GM18861 (cell line): Measurements from ENCODE around the gene BCCIP.
A peak's percentile ranks its signal among the peaks of the same experiment; 100 is the strongest.

Experiments
- ATAC-seq: cut with Tn5 transposase; IDR thresholded peaks from one replicate; pipeline ENCODE4 v1.9.1; 2021; ENCODE audit not compliant: unreplicated experiment

BCCIP gene

GRCh38 chr10:125822878-125823662 is at the start of gene BCCIP, which contains the start of gene UROS:
Gene BCCIP (plus strand): TSS chr10:125823546. CDS start chr10:125823558, 12 bp downstream.
Gene UROS (minus strand): TSS chr10:125823258. CDS start chr10:125816499, 6,759 bp downstream.
- ATAC-seq: peak; percentile 71

DNA sequence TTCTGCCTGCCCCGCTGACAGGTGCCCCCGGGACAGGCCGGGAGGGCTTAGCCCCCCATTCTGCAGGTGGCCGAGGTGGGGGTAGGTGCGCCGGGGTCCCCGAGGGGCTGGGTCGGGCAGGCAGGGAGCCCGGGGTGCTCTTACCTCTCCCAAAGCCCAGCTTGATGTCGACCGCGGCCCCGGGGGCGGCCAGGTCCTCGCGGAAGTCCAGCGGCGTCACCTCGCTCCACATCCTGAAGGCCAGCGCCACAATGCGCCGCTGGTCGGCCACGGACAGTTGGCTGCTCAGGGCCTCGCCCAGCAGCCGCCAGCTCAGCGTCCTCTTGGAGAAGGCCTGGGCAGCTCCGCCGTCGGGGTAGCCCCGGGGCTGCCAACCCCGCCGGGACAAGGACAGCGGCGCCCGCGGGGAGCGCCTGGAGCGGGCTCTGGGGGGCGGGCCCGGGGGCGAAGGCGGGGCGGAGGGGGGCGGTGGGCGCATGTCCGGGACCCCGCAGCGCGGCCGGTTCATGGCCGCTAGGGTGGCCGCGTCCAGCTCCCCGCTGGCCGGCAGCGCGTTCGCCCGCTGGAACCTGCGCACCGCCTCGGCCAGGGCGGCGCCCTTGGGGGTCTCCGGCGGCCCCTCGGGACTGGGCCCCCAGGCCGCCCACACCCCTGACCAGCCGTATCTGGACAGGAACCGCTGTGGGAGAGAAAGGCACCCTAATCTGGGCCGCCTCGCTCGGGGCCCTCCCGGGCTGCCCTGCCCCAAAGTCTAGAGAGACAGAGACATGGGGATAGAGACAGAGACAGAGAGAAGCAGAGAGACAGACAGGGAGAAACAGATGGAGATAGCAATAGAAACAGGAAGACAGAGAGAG is 49.4 kb upstream of the BCCIP start:
- no peak for ATAC-seq

DNA sequence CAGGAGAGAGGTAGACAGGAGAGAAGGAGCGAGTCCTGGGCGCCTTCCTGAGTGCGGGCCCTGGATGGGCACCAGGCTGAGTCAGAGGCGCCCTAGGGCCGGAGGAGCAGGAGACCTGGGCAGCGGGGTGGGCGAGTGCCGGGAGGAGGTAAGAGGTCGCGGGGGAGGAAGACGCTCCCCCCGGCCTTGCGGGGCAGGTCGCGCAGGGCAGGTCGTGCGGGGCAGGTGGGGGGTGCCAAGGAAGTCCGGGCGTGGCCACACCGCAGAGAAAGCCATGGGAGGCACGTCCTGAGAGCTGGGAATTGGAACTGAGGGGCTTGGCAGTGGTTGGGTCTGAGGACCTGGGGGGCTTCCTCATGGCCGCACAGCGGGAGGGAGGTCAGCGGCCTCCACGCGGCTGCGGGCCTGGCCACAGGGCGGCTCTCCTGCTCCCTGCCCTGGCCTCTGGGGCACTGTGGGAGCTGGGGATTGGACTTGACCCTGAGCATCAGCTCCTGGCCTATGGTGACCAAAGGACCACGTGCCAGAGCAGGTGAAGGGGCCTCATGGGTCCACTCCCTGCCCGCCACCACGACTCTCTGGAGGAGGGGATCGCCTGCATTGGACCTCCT is 48.7 kb upstream of the BCCIP start:
- ATAC-seq: no peak

DNA sequence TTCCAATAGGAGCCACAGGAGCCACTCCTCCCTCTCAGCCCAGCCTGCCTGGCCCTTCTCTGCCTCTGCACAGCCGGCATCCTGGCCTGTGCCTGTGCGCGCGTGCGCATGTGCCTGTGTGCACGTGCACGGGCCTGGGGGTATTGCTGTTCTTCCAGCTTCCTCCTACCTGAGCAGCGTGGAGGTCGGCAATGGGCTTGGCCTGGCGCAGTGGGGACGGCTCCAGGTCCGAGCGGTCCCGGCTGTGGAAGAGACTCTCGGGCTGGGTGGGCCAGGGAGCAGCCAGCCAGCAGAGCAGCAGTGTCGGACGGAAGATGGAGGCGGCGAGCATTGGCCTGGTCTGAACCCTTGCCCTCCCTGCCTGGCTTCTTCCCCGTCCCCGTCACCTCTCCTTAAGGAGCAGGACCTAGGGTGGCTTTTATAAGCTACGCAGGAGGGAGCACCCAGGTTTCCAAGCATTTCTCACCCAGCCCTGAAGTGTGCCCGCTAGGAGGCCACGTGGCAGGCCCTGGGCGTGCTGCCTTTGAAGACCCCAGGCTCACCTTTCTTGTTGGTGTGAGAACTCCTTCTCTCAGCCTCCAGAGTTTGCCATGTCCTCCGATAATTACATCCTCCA is 47.7 kb upstream of the BCCIP start, which contains the start of gene MMP21:
MMP21 (minus strand) TSS at position 331 of the 616 bp plus-strand sequence; CDS start at position 331, 0 bp downstream.
- no peak for ATAC-seq

- no peak for ATAC-seq
These were observed 45.5 kb upstream of the BCCIP start for GRCh38 chr10:125777806-125778205.

DNA sequence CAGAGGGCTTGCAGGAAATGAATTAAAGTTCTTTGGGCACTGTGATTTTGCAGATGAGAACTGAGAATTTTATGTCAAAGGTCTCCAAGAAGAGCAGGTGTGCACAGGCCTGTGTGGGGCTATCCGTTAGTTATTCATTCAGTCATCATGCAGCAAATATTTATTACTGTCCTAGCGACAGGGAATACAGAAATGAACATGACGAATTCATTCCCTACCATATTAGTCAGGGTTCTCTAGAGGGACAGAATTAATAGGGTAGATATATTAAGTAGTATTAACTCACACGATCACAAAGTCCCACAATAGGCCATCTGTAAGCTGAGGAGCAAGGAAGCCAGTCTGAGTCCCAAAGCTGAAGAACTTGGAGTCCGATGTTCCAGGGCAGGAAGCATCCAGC is 44.8 kb upstream of the BCCIP start:
- no peak for ATAC-seq

GRCh38 chr10:125779403-125780327 is 43.7 kb upstream of the BCCIP start:
- no peak for ATAC-seq

GRCh38 chr10:125781374-125781773 is 42.0 kb upstream of the BCCIP start:
- no peak for ATAC-seq

DNA sequence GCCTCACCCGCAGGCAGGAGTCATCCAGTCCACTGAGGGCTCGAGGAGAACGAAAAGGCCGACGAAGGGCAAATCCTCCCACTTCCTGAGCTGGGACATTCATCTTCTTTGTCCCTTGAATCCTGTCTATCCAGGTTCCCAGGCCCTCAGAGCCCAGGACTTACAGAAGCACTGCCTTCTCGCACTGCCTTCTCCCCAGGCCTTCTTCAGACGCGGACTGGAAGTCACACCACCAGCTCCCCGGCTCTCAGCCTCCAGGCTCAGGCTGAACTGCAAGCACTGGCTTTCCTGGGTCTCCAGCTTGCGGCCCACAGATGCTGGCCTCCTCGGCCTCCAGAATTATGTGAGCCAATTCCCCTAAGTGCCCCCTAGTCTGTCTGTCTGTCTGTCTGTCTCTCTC is 41.3 kb upstream of the BCCIP start:
- no peak for ATAC-seq

DNA sequence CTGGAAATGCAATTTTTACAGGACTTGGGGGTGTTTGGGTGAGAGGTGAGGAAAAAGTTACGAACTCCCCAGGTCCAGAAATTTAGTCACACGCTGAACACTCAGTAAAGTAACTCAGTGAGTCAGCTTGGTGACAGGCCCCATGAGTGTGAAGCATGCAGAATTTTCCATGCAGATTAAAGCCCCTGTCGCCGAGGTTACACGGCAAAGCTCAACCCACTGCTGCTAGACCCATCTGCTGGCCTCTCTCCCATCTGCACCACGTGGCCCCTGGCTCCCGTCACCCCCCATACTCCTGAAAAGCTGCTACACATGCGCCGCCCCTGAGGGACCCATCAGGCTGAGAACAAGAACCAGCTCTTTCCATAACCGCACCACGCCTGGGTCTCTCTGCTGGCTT is 40.7 kb upstream of the BCCIP start:
- no peak for ATAC-seq

DNA sequence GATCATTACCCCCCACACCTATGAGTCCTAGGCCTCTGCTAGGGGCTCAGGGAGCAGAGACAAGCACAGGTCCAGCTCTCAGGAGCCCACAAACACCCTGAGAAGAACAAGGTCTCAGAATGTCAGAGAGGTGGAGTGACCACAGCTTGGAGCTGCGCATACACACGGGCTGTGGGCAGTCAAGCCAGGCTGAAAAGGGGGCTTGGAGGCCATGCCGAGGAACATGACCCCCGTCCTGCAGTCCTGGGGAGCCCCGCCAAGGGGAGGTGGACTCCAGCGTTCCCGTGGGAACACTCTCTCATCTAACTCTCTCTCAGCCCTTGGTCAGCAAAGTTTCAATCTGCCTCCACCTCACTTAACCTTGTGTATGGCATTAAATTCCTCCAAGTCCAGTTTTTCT is 39.9 kb upstream of the BCCIP start:
- no peak for ATAC-seq

DNA sequence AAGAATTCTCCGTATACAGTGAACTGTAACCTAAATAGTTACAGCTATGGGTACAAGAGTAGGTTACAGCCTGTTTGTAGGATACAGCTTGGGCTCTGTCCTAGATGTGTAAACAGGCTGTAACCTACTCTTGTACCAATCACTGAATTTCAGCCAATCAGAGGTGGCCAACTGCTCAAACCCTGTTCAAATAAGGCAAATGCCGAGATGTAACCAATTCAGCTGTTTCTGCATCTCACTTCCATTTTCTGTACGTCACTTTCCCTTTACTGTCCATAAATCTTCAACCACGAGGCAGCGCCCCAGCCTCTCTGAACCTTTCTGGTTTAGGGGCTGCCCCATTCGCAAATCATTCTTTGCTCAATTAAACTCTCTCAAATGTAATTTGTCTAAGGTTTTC is 39.4 kb upstream of the BCCIP start:
- ATAC-seq: peak; percentile 71

GRCh38 chr10:125785791-125786190 is 37.6 kb upstream of the BCCIP start:
- ATAC-seq: no peak

GRCh38 chr10:125788156-125789034 is 35.0 kb upstream of the BCCIP start:
- ATAC-seq: no peak

GRCh38 chr10:125792342-125793300 is 30.7 kb upstream of the BCCIP start:
- no peak for ATAC-seq

GRCh38 chr10:125795128-125795527 is 28.2 kb upstream of the BCCIP start:
- ATAC-seq: no peak

GRCh38 chr10:125795637-125796190 is 27.6 kb upstream of the BCCIP start:
- no peak for ATAC-seq

DNA sequence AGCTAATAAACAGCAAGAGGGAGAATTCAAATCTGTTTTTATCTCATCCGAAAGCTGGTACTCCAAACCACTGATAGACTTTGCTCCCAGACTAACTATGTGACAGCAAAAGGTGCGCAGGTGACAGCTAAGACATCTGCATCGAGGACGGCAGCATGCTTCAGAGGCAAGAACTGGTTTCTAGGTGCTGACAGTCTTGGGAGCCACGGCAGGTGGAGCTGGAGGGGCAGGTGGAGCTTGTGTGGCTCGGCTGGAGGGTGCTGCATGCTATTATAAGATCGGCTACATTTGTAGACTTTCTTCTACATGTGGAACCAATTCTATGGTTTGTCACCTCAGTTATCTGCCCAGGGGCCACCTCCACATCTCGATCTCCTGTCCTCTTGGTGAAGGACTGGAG is 25.9 kb upstream of the BCCIP start:
- ATAC-seq: no peak
